K562 (cell line): ENCODE results near the gene PACC1. TPM values are rescaled to one million over a fixed set of nuclear protein-coding genes. Genes with fewer than 3 reads are reported as not detected.

Source experiments
- CBX2 ChIP-seq: fragments of 200-600 bp; sonication (generic); IDR thresholded peaks from one replicate; pipeline ENCODE4 v1.6.1; 2012; ENCODE audit warnings: mild to moderate bottlenecking, low read length, inconsistent platforms; ENCODE audit not compliant: insufficient read depth, poor library complexity, severe bottlenecking
- FOXJ2 ChIP-seq: fragments of 200-800 bp; sonication (Bioruptor generic); IDR thresholded peaks from 2 replicates; pipeline ENCODE4 v1.6.1; 2016; ENCODE audit warnings: missing genetic modification characterization, missing compliant biosample characterization
- HINFP ChIP-seq: fragments of 450-650 bp; conservative IDR thresholded peaks from 2 replicates; pipeline ENCODE4 v1.6.1; 2016; ENCODE audit warnings: missing genetic modification characterization, low read depth, mild to moderate bottlenecking, control low read depth, missing compliant biosample characterization
- HMGXB4 ChIP-seq: sonication (generic); formaldehyde crosslinking; IDR thresholded peaks from 2 replicates; pipeline ENCODE4 v1.8.1; 2023; ENCODE audit warnings: mild to moderate bottlenecking, missing genetic modification reagents
- HNRNPK ChIP-seq: fragments of 200-400 bp; formaldehyde crosslinking; IDR thresholded peaks from one replicate; pipeline ENCODE4 v1.6.1; 2018; ENCODE audit warnings: mild to moderate bottlenecking, low read depth, low read length; ENCODE audit not compliant: poor library complexity, severe bottlenecking
- IRF1 ChIP-seq: sonication (generic); formaldehyde crosslinking; IDR thresholded peaks from 2 replicates; pipeline ENCODE4 v1.8.0; 2022; ENCODE audit warnings: missing genetic modification reagents, mild to moderate bottlenecking, borderline replicate concordance
- JUN ChIP-seq, 2 experiments: sonication (generic) in 1 of 2; formaldehyde crosslinking in 1 of 2; IDR thresholded peaks; 2 replicates each; pipeline versions ENCODE4 v1.6.1 to v1.8.0; 2012 to 2022; ENCODE audit warnings: borderline replicate concordance in 2 of 2, mild to moderate bottlenecking in 2 of 2, improper control_type of control experiment in 1 of 2, low read depth in 1 of 2, low read length in 1 of 2, missing genetic modification reagents in 1 of 2
- NR2C1 ChIP-seq, 2 experiments: fragments of 450-650 bp; IDR thresholded peaks; 2 replicates each; pipeline ENCODE4 v1.6.1; 2017; ENCODE audit warnings: mild to moderate bottlenecking in 2 of 2, antibody characterized with exemption in 1 of 2, inconsistent platforms in 1 of 2, missing compliant biosample characterization in 1 of 2, missing genetic modification characterization in 1 of 2
- PML ChIP-seq: IDR thresholded peaks from 2 replicates; pipeline ENCODE4 v1.6.1; 2012; ENCODE audit warnings: low read length, inconsistent platforms
- SAP30 ChIP-seq: fragments of 200-600 bp; sonication (generic); IDR thresholded peaks from 2 replicates; pipeline ENCODE4 v1.6.1; 2012; ENCODE audit warnings: borderline replicate concordance, low read depth, mild to moderate bottlenecking, moderate library complexity, low read length, control low read depth, inconsistent platforms; ENCODE audit not compliant: insufficient read depth, poor library complexity, severe bottlenecking
- ZNF175 ChIP-seq: fragments of 200-800 bp; sonication (Bioruptor generic); IDR thresholded peaks from 2 replicates; pipeline ENCODE4 v1.6.1; 2016; ENCODE audit warnings: low read depth, mild to moderate bottlenecking, missing genetic modification characterization, missing compliant biosample characterization
- ZNF583 ChIP-seq: fragments of 250-450 bp; sonication (Bioruptor Pico); IDR thresholded peaks from 2 replicates; pipeline ENCODE4 v1.4.0; 2020
- ZNF655 ChIP-seq: fragments of 250-450 bp; sonication (Bioruptor Pico); IDR thresholded peaks from 2 replicates; pipeline ENCODE4 v1.5.0; 2021
- ZNF766 ChIP-seq: fragments of 200-800 bp; sonication (Bioruptor generic); conservative IDR thresholded peaks from 2 replicates; pipeline ENCODE4 v1.6.1; 2016; ENCODE audit warnings: missing genetic modification characterization, missing compliant biosample characterization
- polyA plus RNA-seq, 8 experiments: library from polyadenylated mRNA; depleted of rRNA in 4 of 8; stranded (reverse) in 5 of 8; unstranded in 3 of 8; fragments of >200 nt; fragmentation: Nextera tagmentation in 2 of 8; fragmentation: Illumina TruSeq in 1 of 8; extraction: Ambion mirVana in 2 of 8; extraction: Trizol in 1 of 8; gene quantifications; 2 replicates each; pipeline versions ENCODE4 v1.2.1 to v1.2.3, GENCODE V29; 2011 to 2014; ENCODE audit warnings: inconsistent platforms in 1 of 8, missing spikeins in 1 of 8
- total RNA-seq, 7 experiments: library from RNA; depleted of rRNA in 6 of 7; stranded (reverse); fragments of >200 nt in 6 of 7; fragmentation: Illumina TruSeq in 2 of 7; extraction: Trizol in 2 of 7; gene quantifications; 2 replicates each; pipeline versions ENCODE4 v1.2.1 to v1.2.3, GENCODE V29; 2011 to 2021; ENCODE audit warnings: low replicate concordance in 1 of 7
- TF ChIP-seq, protein P1 (sequence below): sonication (generic); formaldehyde crosslinking; IDR thresholded peaks from 2 replicates; pipeline ENCODE4 v1.9.0; 2022; ENCODE audit warnings: mild to moderate bottlenecking, missing genetic modification reagents
- TF ChIP-seq, protein P2 (sequence below): IDR thresholded peaks from 2 replicates; pipeline ENCODE4 v1.6.1; 2011; ENCODE audit warnings: borderline replicate concordance, low read depth, mild to moderate bottlenecking, moderate library complexity, low read length; ENCODE audit not compliant: insufficient read depth, poor library complexity, severe bottlenecking

PACC1 gene
- total and polyA plus RNA-seq, 9 of the 15 experiments (the other 6 are each of a cell fraction or from before 2014, with no cell fraction given) = 7.1 to 19.3 (median 14.9) TPM

GRCh38 chr1:212432661-212433576 lies 18.2 kb upstream of the PACC1 start, which contains the start of gene NENF (continued):
- TF ChIP-seq HINFP (no peak), JUN (IDR thresholded peaks at IDR 0.05; ENCODE audit: borderline replicate concordance, low read depth, low read length) (no peak), JUN (CRISPR knock-in tag; IDR thresholded peaks at IDR 0.05; ENCODE audit: borderline replicate concordance) (no peak), IRF1 (CRISPR knock-in tag) (no peak), ZNF175 (no peak), FOXJ2 (tag) (no peak), ZNF655 (no peak), PML (peak; percentile 43; the same call in 1 of the 2 replicates), ZNF583 (CRISPR knock-in tag) (no peak), CBX2 (no peak), SAP30 (peak; percentile 46), HMGXB4 (CRISPR knock-in tag) (no peak), NR2C1 (IDR thresholded peaks at IDR 0.05) (no peak), NR2C1 (tag; IDR thresholded peaks at IDR 0.05) (no peak), HNRNPK (no peak), ZNF766 (no peak)
- TF ChIP-seq, protein P1, sequence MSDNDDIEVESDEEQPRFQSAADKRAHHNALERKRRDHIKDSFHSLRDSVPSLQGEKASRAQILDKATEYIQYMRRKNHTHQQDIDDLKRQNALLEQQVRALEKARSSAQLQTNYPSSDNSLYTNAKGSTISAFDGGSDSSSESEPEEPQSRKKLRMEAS (CRISPR knock-in tag) = peak; percentile 64
- TF ChIP-seq, protein P2, sequence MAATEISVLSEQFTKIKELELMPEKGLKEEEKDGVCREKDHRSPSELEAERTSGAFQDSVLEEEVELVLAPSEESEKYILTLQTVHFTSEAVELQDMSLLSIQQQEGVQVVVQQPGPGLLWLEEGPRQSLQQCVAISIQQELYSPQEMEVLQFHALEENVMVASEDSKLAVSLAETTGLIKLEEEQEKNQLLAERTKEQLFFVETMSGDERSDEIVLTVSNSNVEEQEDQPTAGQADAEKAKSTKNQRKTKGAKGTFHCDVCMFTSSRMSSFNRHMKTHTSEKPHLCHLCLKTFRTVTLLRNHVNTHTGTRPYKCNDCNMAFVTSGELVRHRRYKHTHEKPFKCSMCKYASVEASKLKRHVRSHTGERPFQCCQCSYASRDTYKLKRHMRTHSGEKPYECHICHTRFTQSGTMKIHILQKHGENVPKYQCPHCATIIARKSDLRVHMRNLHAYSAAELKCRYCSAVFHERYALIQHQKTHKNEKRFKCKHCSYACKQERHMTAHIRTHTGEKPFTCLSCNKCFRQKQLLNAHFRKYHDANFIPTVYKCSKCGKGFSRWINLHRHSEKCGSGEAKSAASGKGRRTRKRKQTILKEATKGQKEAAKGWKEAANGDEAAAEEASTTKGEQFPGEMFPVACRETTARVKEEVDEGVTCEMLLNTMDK = no peak
